ENCODE results near the gene ZDHHC19.
"Not testable (repeated sequence)": the region's sequence is repeated elsewhere in the genome, so short reads cannot be mapped to it uniquely, and the experiment has no call there.

The ZDHHC19 gene

DNA sequence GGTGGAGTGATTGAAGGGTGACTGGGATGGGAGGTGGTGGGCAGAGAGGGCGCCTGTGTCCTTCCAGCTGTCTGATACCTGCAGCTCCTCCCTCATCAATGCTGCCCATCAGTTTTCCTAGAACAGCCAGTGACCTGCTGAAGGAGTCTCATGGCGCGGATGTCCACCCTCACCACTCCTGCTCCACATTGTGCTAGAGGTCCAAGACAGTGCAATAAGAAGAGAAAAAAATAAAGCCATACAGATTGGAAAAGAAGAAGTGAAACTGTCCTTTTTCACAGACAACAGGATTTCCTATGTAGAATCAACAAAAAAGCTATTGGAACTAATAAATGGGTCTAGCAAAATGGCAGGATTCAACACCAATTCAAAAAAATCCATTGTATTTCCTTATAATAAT is 7.4 kb downstream of the ZDHHC19 start:
- no peak for DNase-seq (ENCODE audit: low read depth in 2 of 2)

- DNase-seq (ENCODE audit: low read depth in 2 of 2), result no peak
These were observed 8.7 kb downstream of the ZDHHC19 start for GRCh38 chr3:196202516-196202970.

GRCh38 chr3:196198771-196199753 is 12.1 kb downstream of the ZDHHC19 start:
- no peak for DNase-seq (ENCODE audit: low read depth in 2 of 2)

- no peak for DNase-seq (ENCODE audit: low read depth in 2 of 2)
These were observed 13.0 kb downstream of the ZDHHC19 start for GRCh38 chr3:196198081-196198675.

DNA sequence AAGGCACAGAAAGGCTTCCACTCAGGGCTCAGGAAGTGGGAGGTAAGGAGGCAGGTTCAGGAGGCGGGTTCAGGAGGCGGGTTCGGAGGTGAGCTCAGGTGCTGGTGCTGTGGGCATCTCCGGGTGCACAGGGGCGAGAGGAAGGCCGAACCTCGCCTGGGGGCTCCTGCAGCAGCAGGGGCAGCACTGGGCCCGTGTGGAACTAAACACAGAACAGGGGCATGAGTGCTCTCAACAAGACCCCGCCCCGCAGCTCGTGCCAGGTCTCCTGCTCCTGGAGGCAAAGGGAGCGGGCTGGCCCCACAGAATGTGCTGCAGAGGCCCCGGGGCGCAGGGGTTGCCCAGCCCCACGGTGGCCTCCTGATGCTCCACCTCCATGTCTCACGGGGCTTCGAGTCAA is 13.7 kb downstream of the ZDHHC19 start:
- DNase-seq (ENCODE audit: low read depth in 2 of 2), result no peak

- DNase-seq (ENCODE audit: low read depth in 2 of 2), result no peak
These were observed 15.4 kb downstream of the ZDHHC19 start for GRCh38 chr3:196195664-196196265.

- no peak for DNase-seq (ENCODE audit: low read depth in 2 of 2)
These were observed 16.7 kb downstream of the ZDHHC19 start for GRCh38 chr3:196194542-196194915.

- no peak for DNase-seq (ENCODE audit: low read depth in 2 of 2)
These were observed 17.3 kb downstream of the ZDHHC19 start for GRCh38 chr3:196193736-196194541.

- no peak for DNase-seq (ENCODE audit: low read depth in 2 of 2)
These were observed 18.0 kb downstream of the ZDHHC19 start for GRCh38 chr3:196193133-196193735.

DNA sequence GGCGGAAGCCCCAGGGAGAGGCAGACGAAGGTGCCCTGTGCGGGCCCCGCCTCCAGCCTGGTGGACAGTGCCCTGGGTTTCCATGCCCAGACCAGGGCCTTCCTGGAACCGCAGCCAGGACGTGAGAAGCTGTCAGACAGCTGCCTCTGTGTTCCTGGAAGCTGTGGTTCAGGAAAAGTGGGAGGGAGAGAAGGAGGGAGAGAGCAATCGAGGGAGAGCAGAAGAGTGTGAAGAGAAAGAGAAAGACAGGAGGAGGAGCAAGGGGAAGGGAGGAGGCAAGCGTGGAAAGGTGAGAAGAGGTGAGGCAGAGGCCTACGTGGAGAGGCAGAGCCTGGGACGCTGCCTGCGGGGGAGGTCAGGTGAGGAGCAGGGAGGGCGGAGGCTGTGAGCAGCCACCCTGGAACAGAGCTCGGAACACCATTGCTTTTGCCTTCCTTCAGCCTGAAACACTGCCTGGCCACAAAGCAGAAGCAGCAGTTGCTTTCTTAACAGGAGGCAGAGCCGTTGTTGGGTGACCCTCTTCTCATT is 18.6 kb downstream of the ZDHHC19 start:
- DNase-seq (ENCODE audit: low read depth in 2 of 2), result no peak

DNA sequence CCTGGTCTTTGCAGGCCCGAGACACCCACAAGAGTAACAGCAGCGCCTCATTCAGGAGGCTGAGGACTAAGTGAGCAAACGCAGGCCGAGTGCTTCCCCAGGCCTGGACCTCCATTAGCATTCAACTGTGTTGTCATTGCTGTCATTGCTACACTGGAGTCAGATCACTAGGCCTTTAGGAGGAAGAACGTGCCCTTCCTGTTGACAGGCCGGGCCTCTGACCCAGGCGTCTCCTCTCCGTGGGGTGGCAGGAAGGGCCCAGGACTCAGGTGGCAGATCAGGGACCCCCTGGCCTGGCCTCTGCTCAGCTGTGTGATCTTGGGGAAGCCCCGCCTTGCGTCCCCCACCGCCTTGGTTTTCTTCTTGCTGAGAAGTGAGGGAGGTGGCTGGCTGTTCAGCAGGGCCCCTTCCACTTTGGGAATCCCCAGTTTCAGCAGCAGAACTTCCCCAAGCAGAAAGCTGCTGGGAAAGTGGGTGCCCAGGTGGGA is 19.1 kb downstream of the ZDHHC19 start:
- no peak for DNase-seq (ENCODE audit: low read depth in 2 of 2)

DNA sequence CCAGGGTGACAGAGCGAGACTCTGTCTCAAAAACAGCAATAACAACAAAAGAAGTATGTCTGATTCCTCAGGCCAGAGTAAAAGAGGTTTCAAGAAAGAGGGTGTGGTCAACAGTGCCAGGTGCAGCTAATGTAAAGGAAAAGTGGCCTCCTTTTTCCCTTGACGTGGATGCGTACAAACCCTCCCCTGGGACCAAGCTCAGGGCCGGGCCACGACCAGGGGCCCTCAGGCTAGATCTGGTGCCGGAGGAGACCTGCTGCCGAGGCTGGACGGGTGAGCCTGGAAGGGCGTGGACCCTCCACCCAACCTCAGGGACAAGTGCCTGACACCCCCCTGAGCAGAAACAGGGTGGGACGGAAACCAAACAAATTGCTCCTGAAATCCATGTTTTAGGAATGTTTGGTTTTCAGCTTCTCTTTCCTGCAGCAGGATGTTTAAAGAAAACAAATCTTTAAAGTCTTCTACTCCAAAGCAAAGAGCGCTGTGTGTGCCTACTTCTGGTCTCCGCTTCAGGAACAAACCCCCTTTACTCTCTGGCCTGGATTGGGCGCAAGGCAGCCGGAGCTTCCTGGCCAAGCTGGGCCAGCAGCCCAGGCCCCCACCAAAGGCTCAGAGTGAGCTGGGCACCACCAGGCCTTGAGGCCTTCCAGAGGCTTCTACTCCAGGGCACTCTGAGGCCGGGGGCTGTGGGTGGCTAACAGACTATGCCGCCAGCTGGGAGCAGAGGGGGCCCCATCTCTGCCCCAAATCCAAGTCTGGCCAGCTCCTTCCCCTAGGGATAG is 21.4 kb downstream of the ZDHHC19 start:
- DNase-seq (ENCODE audit: low read depth in 2 of 2), result no peak

- DNase-seq (ENCODE audit: low read depth in 2 of 2), result no peak
These were observed 24.3 kb downstream of the ZDHHC19 start for GRCh38 chr3:196186651-196187573.

DNA sequence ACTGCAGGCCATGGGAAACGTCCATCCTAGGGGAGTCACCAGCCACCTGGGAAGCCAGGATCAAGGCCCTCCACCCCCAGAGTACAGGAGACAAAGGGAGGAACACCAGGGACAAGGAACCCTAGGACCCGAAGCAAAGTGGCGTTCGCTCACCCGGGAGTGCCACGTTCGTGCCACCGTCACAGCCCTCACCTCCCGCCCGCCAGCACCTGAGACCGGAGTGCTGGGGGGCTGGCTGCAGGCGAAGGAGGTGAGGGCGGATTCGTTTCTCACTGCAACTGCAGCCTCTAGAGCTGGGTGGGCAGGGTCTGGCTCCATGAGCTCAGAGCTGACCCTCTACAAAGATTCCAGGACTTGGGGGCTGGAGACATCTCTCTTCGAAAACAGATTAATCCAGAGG is 26.3 kb downstream of the ZDHHC19 start:
- DNase-seq (ENCODE audit: low read depth in 2 of 2), result no peak

- not testable (repeated sequence) for DNase-seq (ENCODE audit: low read depth in 2 of 2)
These were observed 27.1 kb downstream of the ZDHHC19 start for GRCh38 chr3:196184169-196184432.

DNA sequence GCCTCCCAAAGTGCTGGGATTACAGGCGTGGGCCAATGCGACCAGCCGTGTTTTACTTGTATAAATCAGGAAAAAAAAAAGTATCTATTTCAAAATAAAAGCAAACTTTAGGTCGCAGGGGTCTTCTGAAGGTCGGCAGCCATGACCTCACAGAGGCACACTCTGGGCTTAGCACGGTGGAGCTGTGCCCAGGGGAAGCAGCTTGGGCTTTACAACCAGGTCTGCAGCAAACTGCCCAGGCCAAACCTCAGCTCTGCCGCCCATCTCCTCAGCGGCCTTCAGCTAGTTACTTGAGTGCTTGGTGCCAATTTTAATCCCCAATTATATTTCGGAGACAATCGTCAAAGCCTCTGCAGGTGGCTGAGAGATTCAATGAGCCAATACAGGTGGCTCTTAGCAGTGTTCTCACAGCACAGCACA is 30.1 kb downstream of the ZDHHC19 start:
- no peak for DNase-seq (ENCODE audit: low read depth in 2 of 2)

DNA sequence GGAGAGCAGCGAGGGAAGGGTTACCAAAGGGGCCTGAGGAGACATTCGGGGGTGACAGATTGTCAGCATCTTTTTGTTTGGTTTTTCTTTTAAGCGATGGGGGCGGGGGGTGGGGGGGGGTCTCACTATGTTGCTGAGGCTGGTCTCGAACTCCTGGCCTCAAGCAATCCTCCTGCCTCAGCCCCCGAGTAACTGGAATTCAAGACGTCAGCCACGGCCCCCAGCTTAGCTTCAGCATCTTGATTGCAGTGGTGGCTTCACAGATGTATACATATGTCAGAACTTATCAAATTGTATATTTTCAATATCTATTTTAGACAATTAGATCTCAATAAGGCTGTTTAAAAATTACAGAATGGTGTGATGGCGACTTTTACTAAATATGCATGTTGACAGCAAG is 30.9 kb downstream of the ZDHHC19 start:
- DNase-seq (ENCODE audit: low read depth in 2 of 2), result no peak

DNA sequence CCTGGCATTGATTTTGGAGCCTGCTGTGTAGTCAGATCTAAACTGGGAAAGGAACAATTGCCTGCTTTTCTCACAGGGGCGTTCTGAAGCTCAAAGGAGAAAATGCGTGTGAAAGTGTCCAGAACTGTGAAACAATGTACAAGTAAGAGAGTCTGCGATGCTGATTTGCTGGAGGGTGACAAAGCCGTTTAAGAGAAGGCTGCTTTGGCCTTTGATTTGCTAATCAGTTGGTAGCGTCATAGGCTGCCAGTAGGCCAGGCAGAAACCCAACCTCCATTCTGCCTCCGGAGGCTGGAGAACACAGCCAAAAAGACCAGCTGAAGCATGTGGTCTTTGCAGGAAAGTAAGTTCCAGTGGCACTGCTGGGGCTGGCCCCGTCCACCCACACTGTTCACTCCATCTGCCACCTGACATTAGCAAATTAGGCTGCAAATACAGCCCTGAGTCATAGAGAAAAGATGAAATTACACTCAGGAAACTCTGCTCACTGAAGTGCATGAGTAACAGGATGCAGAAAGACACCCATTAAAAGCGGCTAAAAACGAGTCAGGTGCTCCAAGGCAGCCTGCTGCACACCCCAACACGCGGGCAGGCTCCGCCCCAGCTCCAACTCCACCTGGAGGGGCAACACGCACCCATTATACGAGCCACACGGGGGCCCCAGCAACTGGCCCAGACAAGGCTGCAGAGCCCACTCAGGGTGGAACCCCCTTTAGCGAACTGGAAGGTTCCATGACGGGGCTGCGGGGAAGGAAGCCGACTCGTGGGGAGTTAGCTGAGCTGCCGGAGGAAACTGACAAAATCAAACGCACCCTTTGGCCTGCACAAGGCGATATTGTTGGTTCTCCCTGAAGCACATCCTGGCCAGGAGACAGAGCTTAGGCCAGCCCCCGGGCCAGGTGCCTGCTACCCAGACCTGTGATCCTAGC is 31.6 kb downstream of the ZDHHC19 start:
- peak; percentile 73 to 85 for DNase-seq (ENCODE audit: low read depth in 2 of 2)

All from activated CD8-positive, alpha-beta memory T cell treated with anti-CD3 and anti-CD28 coated beads for 4 hours (primary cell).